GM10266 (cell line): ENCODE data around the gene ZNF101.

Experiments
- DNase-seq: peaks from one replicate; pipeline ENCODE4 v3.0.0; 2012; ENCODE audit errors: extremely low spot score
- TF ChIP-seq, protein P1 (sequence below): IDR thresholded peaks from 2 replicates; pipeline ENCODE4 v1.5.1; 2012; ENCODE audit warnings: mild to moderate bottlenecking, low read depth; ENCODE audit not compliant: control insufficient read depth, insufficient read depth; ENCODE audit errors: missing control alignments

ZNF101 gene

DNA sequence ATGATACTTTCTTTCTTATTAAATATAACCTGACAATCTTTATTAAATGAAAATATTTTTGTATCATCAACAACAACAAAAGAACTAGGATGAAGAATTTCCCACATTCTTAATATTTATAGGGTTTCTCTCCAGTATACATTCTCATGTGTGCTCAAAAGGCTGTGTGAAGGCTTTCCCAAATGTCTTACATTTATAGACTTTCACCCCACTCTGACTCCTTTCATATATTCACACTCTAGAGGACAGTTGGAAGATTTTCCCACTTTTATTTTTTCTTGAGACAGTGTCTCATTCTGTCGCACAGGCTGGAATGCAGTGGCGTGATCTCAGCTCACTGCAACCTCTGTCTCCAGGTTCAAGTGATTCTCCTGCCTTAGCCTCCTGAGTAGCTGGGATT is 41.9 kb downstream of the ZNF101 start:
- DNase-seq = no peak
- TF ChIP-seq, protein P1, sequence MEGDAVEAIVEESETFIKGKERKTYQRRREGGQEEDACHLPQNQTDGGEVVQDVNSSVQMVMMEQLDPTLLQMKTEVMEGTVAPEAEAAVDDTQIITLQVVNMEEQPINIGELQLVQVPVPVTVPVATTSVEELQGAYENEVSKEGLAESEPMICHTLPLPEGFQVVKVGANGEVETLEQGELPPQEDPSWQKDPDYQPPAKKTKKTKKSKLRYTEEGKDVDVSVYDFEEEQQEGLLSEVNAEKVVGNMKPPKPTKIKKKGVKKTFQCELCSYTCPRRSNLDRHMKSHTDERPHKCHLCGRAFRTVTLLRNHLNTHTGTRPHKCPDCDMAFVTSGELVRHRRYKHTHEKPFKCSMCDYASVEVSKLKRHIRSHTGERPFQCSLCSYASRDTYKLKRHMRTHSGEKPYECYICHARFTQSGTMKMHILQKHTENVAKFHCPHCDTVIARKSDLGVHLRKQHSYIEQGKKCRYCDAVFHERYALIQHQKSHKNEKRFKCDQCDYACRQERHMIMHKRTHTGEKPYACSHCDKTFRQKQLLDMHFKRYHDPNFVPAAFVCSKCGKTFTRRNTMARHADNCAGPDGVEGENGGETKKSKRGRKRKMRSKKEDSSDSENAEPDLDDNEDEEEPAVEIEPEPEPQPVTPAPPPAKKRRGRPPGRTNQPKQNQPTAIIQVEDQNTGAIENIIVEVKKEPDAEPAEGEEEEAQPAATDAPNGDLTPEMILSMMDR = no peak

DNA sequence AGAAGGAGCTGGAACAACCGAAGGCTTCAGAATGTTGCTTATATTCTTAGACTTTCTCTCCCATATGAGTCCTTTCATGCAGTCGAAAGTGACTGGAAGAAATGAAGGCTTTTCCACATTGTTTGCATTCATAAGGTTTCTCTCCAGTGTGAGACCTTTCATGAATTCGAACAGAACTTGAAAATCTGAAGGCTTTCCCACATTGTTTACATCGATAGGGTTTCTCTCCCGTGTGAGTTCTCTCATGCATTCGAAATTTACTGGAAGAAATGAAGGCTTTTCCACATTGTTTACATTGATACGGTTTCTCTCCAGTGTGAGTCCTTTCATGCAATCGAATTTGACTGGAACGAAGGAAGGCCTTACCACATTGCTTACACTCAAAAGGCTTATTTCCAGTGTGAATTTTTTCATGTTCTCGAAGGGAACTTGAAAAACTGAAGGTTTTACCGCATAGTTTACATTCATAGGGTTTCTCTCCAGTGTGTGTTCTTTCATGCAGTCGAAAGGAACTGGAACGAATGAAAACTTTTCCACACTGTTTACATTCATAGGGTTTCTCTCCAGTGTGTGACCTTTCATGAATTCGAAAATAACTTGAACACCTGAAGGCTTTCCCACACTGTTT is 42.8 kb downstream of the ZNF101 start:
- DNase-seq = no peak
- TF ChIP-seq, protein P1 = no peak

DNA sequence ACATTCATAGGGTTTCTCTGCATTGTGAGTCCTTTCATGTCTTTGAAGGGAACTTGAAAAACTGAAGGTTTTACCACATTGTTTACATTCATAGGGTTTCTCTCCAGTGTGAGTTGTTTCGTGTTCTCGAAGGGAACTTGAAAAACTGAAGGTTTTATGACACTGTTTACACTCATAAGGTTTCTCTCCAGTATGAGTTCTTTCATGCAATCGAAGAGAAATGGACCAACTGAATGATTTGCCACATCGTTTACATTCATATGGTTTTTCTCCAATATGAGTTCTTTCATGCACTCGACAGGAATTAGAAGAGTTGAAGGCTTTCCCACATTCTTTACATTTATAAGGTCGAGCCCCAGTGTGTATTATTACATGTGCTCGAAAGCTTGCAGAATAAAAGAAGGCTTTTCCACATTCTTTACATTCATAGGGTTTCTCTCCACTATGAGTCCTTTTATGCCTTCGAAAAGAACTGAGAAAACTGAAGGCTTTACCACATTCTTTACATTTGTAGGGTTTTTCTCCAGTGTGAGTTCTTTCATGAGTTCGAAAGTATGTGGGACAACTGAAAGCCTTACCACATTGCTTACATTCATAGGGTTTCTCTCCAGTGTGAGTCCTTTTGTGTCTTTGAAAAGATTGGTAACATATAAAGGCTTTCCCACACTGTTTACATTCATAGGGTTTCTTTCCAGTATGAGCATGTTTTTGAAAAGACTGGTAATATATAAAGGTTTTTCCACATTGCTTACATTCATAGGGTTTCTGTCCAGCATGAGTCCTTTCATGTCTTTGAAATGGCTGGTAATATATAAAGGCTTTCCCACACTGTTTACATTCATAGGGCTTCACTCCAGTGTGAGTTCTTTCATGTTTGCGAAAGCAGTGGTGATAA is 43.5 kb downstream of the ZNF101 start:
- DNase-seq = no peak
- TF ChIP-seq, protein P1 = no peak

DNA sequence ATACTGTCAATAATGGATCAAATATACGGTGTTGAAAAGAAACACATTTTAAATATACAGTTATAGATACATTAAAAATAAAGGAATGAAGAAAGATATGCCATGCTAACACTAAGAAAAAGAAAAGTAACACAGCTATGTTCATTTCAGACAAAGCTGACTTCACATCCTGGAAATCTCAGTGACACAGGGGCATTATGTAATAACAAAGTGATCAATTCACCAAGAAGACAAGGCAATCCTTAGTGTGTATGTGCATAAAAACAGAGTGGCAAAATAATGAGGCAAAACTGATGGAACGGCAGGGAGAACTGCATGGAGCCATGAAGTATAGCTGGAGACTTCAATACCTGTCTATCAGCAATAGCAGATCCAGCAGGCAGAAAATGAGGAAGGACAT is 51.2 kb downstream of the ZNF101 start:
- DNase-seq = no peak
- TF ChIP-seq, protein P1 = no peak

DNA sequence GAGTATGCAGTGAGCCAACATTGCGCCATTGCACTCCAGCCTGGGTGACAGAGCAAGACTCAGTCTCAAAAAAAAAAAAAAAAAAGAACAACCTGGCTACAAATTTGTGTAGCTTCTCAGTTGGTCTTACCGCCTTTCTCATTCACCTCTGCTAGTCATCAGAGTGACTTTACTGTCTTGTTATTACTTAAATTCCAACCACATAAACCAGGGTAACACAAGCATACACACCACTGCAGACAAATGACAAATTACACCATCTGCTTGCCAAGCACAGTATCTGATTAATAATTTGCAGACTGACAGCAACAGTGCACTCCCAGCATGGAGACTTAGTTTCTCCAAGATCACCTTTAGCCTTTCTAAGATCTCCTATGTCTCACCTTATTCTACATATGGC is 53.3 kb downstream of the ZNF101 start:
- no peak for DNase-seq
- TF ChIP-seq, protein P1 = no peak

DNA sequence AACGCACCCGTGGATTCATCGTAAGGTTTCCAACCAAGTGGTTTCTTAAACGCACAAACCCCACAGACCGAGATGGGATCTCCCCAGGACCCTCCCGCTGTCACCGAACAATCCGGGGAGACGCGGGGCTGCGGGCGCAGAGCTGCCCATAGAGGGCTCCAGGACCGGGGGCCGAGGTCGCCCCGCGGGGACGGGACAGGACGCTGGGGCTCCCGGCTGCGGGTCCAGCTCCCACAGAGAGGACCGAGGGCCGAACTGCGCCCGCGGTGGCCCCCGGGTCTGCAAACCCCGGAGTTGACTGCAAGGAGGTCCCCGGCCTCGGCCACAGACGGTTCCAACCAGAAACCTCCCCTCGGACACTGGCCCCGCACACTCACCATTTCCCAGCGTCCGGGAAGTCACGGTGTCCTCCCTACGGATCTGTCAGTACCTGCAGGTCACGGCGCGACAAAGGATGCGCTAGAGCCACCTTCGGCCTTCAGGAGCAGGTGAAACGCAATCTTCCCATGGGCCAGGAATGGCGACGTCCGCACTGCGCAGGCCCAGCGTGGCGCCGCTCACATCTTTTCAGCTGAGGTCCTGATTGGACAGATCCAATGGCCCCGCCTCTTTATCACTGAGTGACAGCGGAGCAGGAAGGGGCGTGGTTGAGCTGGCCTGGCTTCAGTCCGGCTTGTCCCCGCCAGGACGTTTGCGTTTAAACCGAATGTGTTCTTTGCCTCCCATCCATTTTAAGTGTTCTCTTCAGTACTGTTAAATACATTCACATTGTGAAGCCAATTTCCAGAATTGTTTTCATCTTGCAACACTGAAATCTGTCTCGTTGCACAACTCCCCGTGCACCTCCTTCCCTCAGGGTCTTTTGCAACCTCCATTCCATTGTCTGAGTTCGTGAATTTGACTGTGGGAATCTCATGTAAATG is 64.2 kb downstream of the ZNF101 start, which contains the start of gene ZNF14:
Gene ZNF14 (minus strand): TSS at position 534 of the 923 bp plus-strand sequence. CDS start 154 bp downstream, at position 380.
- TF ChIP-seq, protein P1 = peak; percentile 28
- DNase-seq = peak; percentile 97
